ENCODE measurements around the gene PLEKHA4. TPM values are rescaled to one million over a fixed set of nuclear protein-coding genes. Genes with fewer than 3 reads are reported as not detected.

PLEKHA4 gene
- total and polyA plus RNA-seq, 9 of the 15 experiments (the other 6 are each of a cell fraction or from before 2014, with no cell fraction given): 0.07 to 30.8 (median 11.4) TPM

DNA sequence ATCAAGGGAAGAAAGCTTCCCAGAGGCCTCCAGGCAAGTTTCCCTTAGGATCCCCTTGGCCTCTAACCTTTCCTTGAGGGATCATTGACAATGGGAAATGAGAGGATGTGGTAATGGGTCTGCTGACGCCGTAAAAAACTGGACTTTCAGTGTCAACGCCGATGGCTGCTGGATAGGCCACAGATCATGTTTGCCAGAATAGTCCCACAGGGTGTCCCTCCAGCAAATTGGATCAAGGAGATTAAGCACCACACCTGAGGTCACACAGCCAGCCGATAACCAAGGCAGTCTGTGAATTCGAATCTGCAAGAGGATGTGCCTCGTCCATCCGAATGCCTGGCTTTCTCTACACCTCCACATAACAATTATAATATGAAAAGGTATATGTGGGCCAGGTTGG is 75.1 kb downstream of the PLEKHA4 start:
- DNase-seq (ENCODE audit: extremely low read depth in 1 of 4, low spot score in 3 of 4) (no peak), FAIRE-seq (no peak), ATAC-seq (no peak)
- peaks cover 2% of the 10 kb centered on the region; the same call in 1 of the 3 replicates for H3K36me3 ChIP-seq (ENCODE audit: control insufficient read depth, insufficient read depth, low read length)
- H3K9me1 ChIP-seq (ENCODE audit: control insufficient read depth, insufficient read depth, low read length): no peaks in the 10 kb centered on the region
- H3K79me2 ChIP-seq (ENCODE audit: control insufficient read depth, insufficient read depth, low read length): no peaks in the 10 kb centered on the region
- TF ChIP-seq BRD4 (IDR thresholded peaks at IDR 0.05) (no peak), SLC30A9 (CRISPR knock-in tag; IDR thresholded peaks at IDR 0.05) (no peak), RBM22 (IDR thresholded peaks at IDR 0.05; ENCODE audit: low read depth, low read length, poor library complexity, severe bottlenecking) (no peak), RBFOX2 (IDR thresholded peaks at IDR 0.05; ENCODE audit: low read depth, low read length) (no peak), ZNF143 (CRISPR knock-in tag; IDR thresholded peaks at IDR 0.05) (no peak), HSF4 (CRISPR knock-in tag; IDR thresholded peaks at IDR 0.05; ENCODE audit: borderline replicate concordance) (no peak), ZC3H8 (IDR thresholded peaks at IDR 0.05) (no peak), FOXK1 (CRISPR knock-in tag; IDR thresholded peaks at IDR 0.05; ENCODE audit: borderline replicate concordance) (no peak)
- TF ChIP-seq, protein P1, sequence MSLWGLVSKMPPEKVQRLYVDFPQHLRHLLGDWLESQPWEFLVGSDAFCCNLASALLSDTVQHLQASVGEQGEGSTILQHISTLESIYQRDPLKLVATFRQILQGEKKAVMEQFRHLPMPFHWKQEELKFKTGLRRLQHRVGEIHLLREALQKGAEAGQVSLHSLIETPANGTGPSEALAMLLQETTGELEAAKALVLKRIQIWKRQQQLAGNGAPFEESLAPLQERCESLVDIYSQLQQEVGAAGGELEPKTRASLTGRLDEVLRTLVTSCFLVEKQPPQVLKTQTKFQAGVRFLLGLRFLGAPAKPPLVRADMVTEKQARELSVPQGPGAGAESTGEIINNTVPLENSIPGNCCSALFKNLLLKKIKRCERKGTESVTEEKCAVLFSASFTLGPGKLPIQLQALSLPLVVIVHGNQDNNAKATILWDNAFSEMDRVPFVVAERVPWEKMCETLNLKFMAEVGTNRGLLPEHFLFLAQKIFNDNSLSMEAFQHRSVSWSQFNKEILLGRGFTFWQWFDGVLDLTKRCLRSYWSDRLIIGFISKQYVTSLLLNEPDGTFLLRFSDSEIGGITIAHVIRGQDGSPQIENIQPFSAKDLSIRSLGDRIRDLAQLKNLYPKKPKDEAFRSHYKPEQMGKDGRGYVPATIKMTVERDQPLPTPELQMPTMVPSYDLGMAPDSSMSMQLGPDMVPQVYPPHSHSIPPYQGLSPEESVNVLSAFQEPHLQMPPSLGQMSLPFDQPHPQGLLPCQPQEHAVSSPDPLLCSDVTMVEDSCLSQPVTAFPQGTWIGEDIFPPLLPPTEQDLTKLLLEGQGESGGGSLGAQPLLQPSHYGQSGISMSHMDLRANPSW (CRISPR knock-in tag; IDR thresholded peaks at IDR 0.05): no peak
- no peak overlapping the region for H3K9ac ChIP-seq (ENCODE audit: insufficient read depth in 1 of 2, low read depth in 2 of 2, low read length in 2 of 2)
- intact Hi-C loops (cut with micrococcal nuclease): no loop called here
- ChIA-PET POLR2A (interaction anchor here (0.8 to 1.6 kb wide), 2 partner anchors 17 to 54 kb away, joined by 3 to 4 read pairs; partner anchors contain the start of gene BCAT2), CTCF (ENCODE audit: low intra/inter-chr PET ratio) (no interaction called here)
- no peak overlapping the region for H3K4me2 ChIP-seq (ENCODE audit: insufficient read depth, low read length)
- no peaks in the 10 kb centered on the region for H3K27me3 ChIP-seq (ENCODE audit: control insufficient read depth in 2 of 2, insufficient read depth in 2 of 2, low read length in 2 of 2)
- WGBS (ENCODE audit: insufficient coverage, low coverage, missing lambda C conversion rate): 71% methylated on average over 8 of the region's 8 CpGs
- H3K9me3 ChIP-seq (replicated peaks; ENCODE audit: control insufficient read depth, insufficient read depth, low read depth, low read length): no peaks in the 10 kb centered on the region
- peaks cover 3 to 13% of the 10 kb centered on the region in 2 experiments; a peak in 4 of 5 replicates for H3K4me1 ChIP-seq (replicated peaks in 1 of 2; ENCODE audit: control insufficient read depth in 2 of 2, insufficient read depth in 2 of 2, low read length in 2 of 2)
- in situ Hi-C loops (cut with MboI): loop anchor here (5.0 to 10.0 kb wide), 3 partner anchors 49 to 432 kb away; no protein-coding TSS in a partner anchor
- no TSS peak for BruUV-seq (replicated peaks)
- H2AFZ ChIP-seq (ENCODE audit: low read depth, low read length): no peak overlapping the region
- H3K27ac ChIP-seq (ENCODE audit: extremely low read depth, low read depth, low read length): no peak overlapping the region
- no peak overlapping the region for H3K4me3 ChIP-seq
- no peaks in the 10 kb centered on the region for H4K20me1 ChIP-seq (replicated peaks; ENCODE audit: control insufficient read depth, insufficient read depth, low read length)
